ENCODE data around the gene CDCA5.

Gene CDCA5

GRCh38 chr11:65051398-65051858 is 32.4 kb downstream of the CDCA5 start:
- H3K9me2 ChIP-seq (replicated peaks; ENCODE audit: insufficient read depth, low read length) = no peaks in the 10 kb centered on the region
- no peaks in the 10 kb centered on the region for H3F3A ChIP-seq (ENCODE audit: insufficient read depth)
- H3K9me3 ChIP-seq (ENCODE audit: insufficient read depth, low read length) = no peaks in the 10 kb centered on the region
- H2AFZ ChIP-seq (ENCODE audit: low read depth, low read length, severe bottlenecking) = no peak overlapping the region
- no peaks in the 10 kb centered on the region for H4K20me1 ChIP-seq (ENCODE audit: low read depth, low read length)
- H3K36me3 ChIP-seq (ENCODE audit: low read length) = no peaks in the 10 kb centered on the region
- no peak for TF ChIP-seq CTCF (IDR thresholded peaks at IDR 0.05; ENCODE audit: insufficient read depth, low read length, poor library complexity, severe bottlenecking)
- no peaks in the 10 kb centered on the region for H3K79me2 ChIP-seq (ENCODE audit: insufficient read depth, low read length)
- H3K27ac ChIP-seq (ENCODE audit: low read depth, low read length) = no peak overlapping the region
- no peaks in the 10 kb centered on the region for H3K27me3 ChIP-seq (ENCODE audit: low read length)
- H3K4me2 ChIP-seq (ENCODE audit: low read depth, low read length, poor library complexity, severe bottlenecking) = no peak overlapping the region
- no peak overlapping the region for H3K4me3 ChIP-seq (ENCODE audit: insufficient read depth, low read length, poor library complexity, severe bottlenecking)
- no peak overlapping the region for H3K9ac ChIP-seq (ENCODE audit: low read length)

- Histone ChIP-seq H3K79me2 (ENCODE audit: insufficient read depth, low read length) (0 out of 2 replicates have a peak, but pooled peaks cover 2% of the 10 kb centered on the region), H4K20me1 (ENCODE audit: low read depth, low read length) (no peaks in the 10 kb centered on the region), H3K9me3 (ENCODE audit: insufficient read depth, low read length) (no peaks in the 10 kb centered on the region), H3F3A (ENCODE audit: insufficient read depth) (no peaks in the 10 kb centered on the region), H3K9me2 (replicated peaks; ENCODE audit: insufficient read depth, low read length) (no peaks in the 10 kb centered on the region), H3K27me3 (ENCODE audit: low read length) (no peaks in the 10 kb centered on the region), H3K9ac (ENCODE audit: low read length) (no peak overlapping the region), H2AFZ (ENCODE audit: low read depth, low read length, severe bottlenecking) (no peak overlapping the region), H3K27ac (ENCODE audit: low read depth, low read length) (no peak overlapping the region), H3K4me2 (ENCODE audit: low read depth, low read length, poor library complexity, severe bottlenecking) (no peak overlapping the region), H3K36me3 (ENCODE audit: low read length) (no peaks in the 10 kb centered on the region), H3K4me3 (ENCODE audit: insufficient read depth, low read length, poor library complexity, severe bottlenecking) (no peak overlapping the region)
- no peak for TF ChIP-seq CTCF (IDR thresholded peaks at IDR 0.05; ENCODE audit: insufficient read depth, low read length, poor library complexity, severe bottlenecking)
- TF ChIP-seq EZH2phosphoT487 (conservative IDR thresholded peaks at IDR 0.05; ENCODE audit: low read length) = no peak
These were observed 36.0 kb downstream of the CDCA5 start for GRCh38 chr11:65047581-65048422.

- Histone ChIP-seq H4K20me1 (ENCODE audit: low read depth, low read length) (no peaks in the 10 kb centered on the region), H3K4me3 (ENCODE audit: insufficient read depth, low read length, poor library complexity, severe bottlenecking) (no peak overlapping the region), H3F3A (ENCODE audit: insufficient read depth) (no peaks in the 10 kb centered on the region), H3K9me3 (ENCODE audit: insufficient read depth, low read length) (no peaks in the 10 kb centered on the region), H3K9ac (ENCODE audit: low read length) (no peak overlapping the region), H2AFZ (ENCODE audit: low read depth, low read length, severe bottlenecking) (no peak overlapping the region), H3K27ac (ENCODE audit: low read depth, low read length) (no peak overlapping the region), H3K36me3 (ENCODE audit: low read length) (no peaks in the 10 kb centered on the region), H3K27me3 (ENCODE audit: low read length) (no peaks in the 10 kb centered on the region), H3K79me2 (ENCODE audit: insufficient read depth, low read length) (peaks cover 14% of the 10 kb centered on the region; the same call in 1 of the 2 replicates), H3K9me2 (replicated peaks; ENCODE audit: insufficient read depth, low read length) (no peaks in the 10 kb centered on the region), H3K4me2 (ENCODE audit: low read depth, low read length, poor library complexity, severe bottlenecking) (no peak overlapping the region)
- TF ChIP-seq CTCF (IDR thresholded peaks at IDR 0.05; ENCODE audit: insufficient read depth, low read length, poor library complexity, severe bottlenecking) = no peak
These were observed 38.1 kb downstream of the CDCA5 start for GRCh38 chr11:65045728-65046127.

Measured in SU-DHL-6 (cell line).